ENCODE measurements around the gene PER2. TPM values are rescaled to one million over a fixed set of nuclear protein-coding genes. Genes with fewer than 3 reads are reported as not detected.
A peak's percentile ranks its signal among the peaks of the same experiment; 100 is the strongest.

PER2 gene
- total and polyA plus RNA-seq, 10 of the 15 experiments (the other 5 are each of a cell fraction or from before 2014, with no cell fraction given) = 1.5 to 15.1 (median 4.6) TPM

GRCh38 chr2:238239863-238240756 is 48.3 kb downstream of the PER2 start, which contains the start of gene HES6 (continued):
- TF ChIP-seq EGR1 (IDR thresholded peaks at IDR 0.05; ENCODE audit: borderline replicate concordance in 1 of 2, low read depth in 2 of 2, low read length in 2 of 2) = no peak
- no peak for TF ChIP-seq STAT3 (IDR thresholded peaks at IDR 0.05; ENCODE audit: low read depth, low read length)
- 0 out of 2 replicates have a peak, but pooled peaks have one; percentile 43 for TF ChIP-seq ELK1 (IDR thresholded peaks at IDR 0.05; ENCODE audit: low read depth, low read length)
- TF ChIP-seq KLF5 (IDR thresholded peaks at IDR 0.05; ENCODE audit: partially characterized antibody) = no peak
- TF ChIP-seq ZNF592 (IDR thresholded peaks at IDR 0.05) = no peak
- TF ChIP-seq RAD51 (IDR thresholded peaks at IDR 0.05) = no peak
- TF ChIP-seq SPI1 (IDR thresholded peaks at IDR 0.05; ENCODE audit: borderline replicate concordance, insufficient read depth, low read depth, low read length) = no peak
- TF ChIP-seq BCL3 (IDR thresholded peaks at IDR 0.05; ENCODE audit: borderline replicate concordance, insufficient read depth, low read depth, low read length, poor library complexity, severe bottlenecking) = no peak
- no peak for TF ChIP-seq BCLAF1 (IDR thresholded peaks at IDR 0.05)
- TF ChIP-seq NR2C1 (IDR thresholded peaks at IDR 0.05) = no peak
- TF ChIP-seq TAF1 (IDR thresholded peaks at IDR 0.05; ENCODE audit: borderline replicate concordance, low read depth, low read length) = 0 out of 2 replicates have a peak, but pooled peaks have one; percentile 26
- no peak for TF ChIP-seq SMC3 (IDR thresholded peaks at IDR 0.05; ENCODE audit: borderline replicate concordance, low read length)
- peak; percentile 80 for TF ChIP-seq GATAD2B (conservative IDR thresholded peaks at IDR 0.05; ENCODE audit: low read depth)
- no peak for TF ChIP-seq STAT1 (conservative IDR thresholded peaks at IDR 0.05)

Data from GM12878 (cell line).